Omental fat pad (tissue), 4 donors: Measurements from ENCODE around the gene CBLC. TPM values are rescaled to one million over a fixed set of nuclear protein-coding genes. Genes with fewer than 3 reads are reported as not detected.

ENCODE experiments used
- ATAC-seq: fragments of 150-250 bp; one replicate; pipeline ENCODE4 v1.9.1; 2016; ENCODE audit warnings: mild to moderate bottlenecking, moderate library complexity; ENCODE audit not compliant: low FRiP score
- DNase-seq: peaks from one replicate; pipeline ENCODE4 v3.0.0-alpha.2; 2019; ENCODE audit warnings: low spot score
- CTCF ChIP-seq, 3 donors: fragments of 450-650 bp; IDR thresholded peaks; one replicate each; pipeline ENCODE4 v1.5.1; 2016 to 2017; ENCODE audit warnings: antibody characterized with exemption in 3 of 3, mild to moderate bottlenecking in 3 of 3, moderate library complexity in 2 of 3
- total RNA-seq, 4 donors: library from RNA; depleted of rRNA; stranded (reverse); fragments of >200 nt; gene quantifications; one replicate each; pipeline ENCODE4 v1.1.0, GENCODE V29; 2016

The CBLC gene
- total RNA-seq, 4 donors from 2014 or later = 0.46 TPM; not detected in 3

- DNase-seq = no peak
- ATAC-seq = no peak
- no peak for TF ChIP-seq CTCF (IDR thresholded peaks at IDR 0.05)
These were observed 21.6 kb upstream of the CBLC start for GRCh38 chr19:44756089-44756562.

- TF ChIP-seq CTCF (IDR thresholded peaks at IDR 0.05) = no peak
- DNase-seq = no peak
- peak; percentile 4 for ATAC-seq
These were observed 20.5 kb upstream of the CBLC start for GRCh38 chr19:44757057-44757734.

GRCh38 chr19:44757735-44758505 lies 19.8 kb upstream of the CBLC start:
- TF ChIP-seq CTCF (IDR thresholded peaks at IDR 0.05) = no peak
- ATAC-seq (peak; percentile 22), DNase-seq (no peak)

GRCh38 chr19:44758596-44758995 lies 19.1 kb upstream of the CBLC start:
- ATAC-seq (no peak), DNase-seq (no peak)

GRCh38 chr19:44759083-44759804 lies 18.4 kb upstream of the CBLC start:
- DNase-seq (no peak), ATAC-seq (no peak)
- TF ChIP-seq CTCF (IDR thresholded peaks at IDR 0.05) = no peak

More at GRCh38 chr19:44758596-44758995, 19.1 kb upstream of the CBLC start:
- TF ChIP-seq CTCF (IDR thresholded peaks at IDR 0.05) = no peak

GRCh38 chr19:44762038-44762437 lies 15.7 kb upstream of the CBLC start:
- no peak for DNase-seq
- no peak for ATAC-seq
- no peak for TF ChIP-seq CTCF (IDR thresholded peaks at IDR 0.05)
